T-helper 17 cell (primary cell): ENCODE data around the gene HEPN1. TPM values are rescaled to one million over a fixed set of nuclear protein-coding genes. Genes with fewer than 3 reads are reported as not detected.

ENCODE experiments used
- ATAC-seq: fragments of 150-1000 bp; cut with Tn5 transposase; 2 replicates; pipeline ENCODE4 v1.10.0; 2021; ENCODE audit warnings: mild to moderate bottlenecking, moderate library complexity
- DNase-seq, 3 donors: peaks; one replicate each; pipeline versions ENCODE4 v3.0.0 to v3.0.0-alpha.2; 2020 to 2021
- H3K9me3 ChIP-seq: one replicate; pipeline ENCODE4 v1.7.0; 2013; ENCODE audit warnings: low read length, mild to moderate bottlenecking; ENCODE audit not compliant: control insufficient read depth, poor library complexity, severe bottlenecking
- H3K27ac Mint-ChIP-seq: one replicate; pipeline ENCODE4 v1.8.0; 2022; ENCODE audit warnings: mild to moderate bottlenecking, moderate library complexity, mixed read lengths
- H3K27me3 Mint-ChIP-seq: one replicate; pipeline ENCODE4 v1.8.0; 2022; ENCODE audit warnings: mixed read lengths
- H3K36me3 Mint-ChIP-seq: one replicate; pipeline ENCODE4 v1.8.0; 2022; ENCODE audit warnings: low read depth, mixed read lengths
- H3K4me1 Mint-ChIP-seq: one replicate; pipeline ENCODE4 v1.8.0; 2022; ENCODE audit warnings: mild to moderate bottlenecking, mixed read lengths
- H3K4me3 Mint-ChIP-seq: one replicate; pipeline ENCODE4 v1.8.0; 2022; ENCODE audit warnings: mild to moderate bottlenecking, moderate library complexity, mixed read lengths
- total RNA-seq, 4 donors: library from RNA in 2 of 4; stranded (reverse) in 2 of 4; gene quantifications; one replicate each; pipeline ENCODE4 v1.2.3 and lab custom pipeline; 2022 to 2026

HEPN1 gene
- total RNA-seq, 2 donors from 2014 or later, result not detected

- Mint-ChIP-seq H3K27me3 (peaks cover 24% of the 10 kb centered on the region), H3K4me3 (no peak overlapping the region), H3K4me1 (peaks cover 7% of the 10 kb centered on the region), H3K27ac (no peak overlapping the region), H3K36me3 (peaks cover 7% of the 10 kb centered on the region)
- H3K9me3 ChIP-seq, result no peaks in the 10 kb centered on the region
- ATAC-seq (no peak), DNase-seq (no peak)
Observed at GRCh38 chr11:124922831-124923230, 3.8 kb downstream of the HEPN1 start.

GRCh38 chr11:124923296-124923695 lies 4.2 kb downstream of the HEPN1 start:
- ATAC-seq (peak; percentile 32), DNase-seq (no peak)
- no peak overlapping the region for H3K4me3 Mint-ChIP-seq
- peaks cover 7% of the 10 kb centered on the region for H3K36me3 Mint-ChIP-seq
- H3K9me3 ChIP-seq, result no peaks in the 10 kb centered on the region
- H3K27me3 Mint-ChIP-seq, result peaks cover 24% of the 10 kb centered on the region
- peaks cover 7% of the 10 kb centered on the region for H3K4me1 Mint-ChIP-seq
- H3K27ac Mint-ChIP-seq, result no peak overlapping the region

- no peak for ATAC-seq
- Mint-ChIP-seq H3K4me1 (peaks cover 5% of the 10 kb centered on the region), H3K27me3 (peaks cover 12% of the 10 kb centered on the region), H3K27ac (no peak overlapping the region), H3K36me3 (peaks cover 4% of the 10 kb centered on the region), H3K4me3 (no peak overlapping the region)
- no peaks in the 10 kb centered on the region for H3K9me3 ChIP-seq
- DNase-seq, result no peak
Observed at GRCh38 chr11:124928942-124929665, 10.1 kb downstream of the HEPN1 start.

- no peaks in the 10 kb centered on the region for H3K9me3 ChIP-seq
- Mint-ChIP-seq H3K36me3 (no peaks in the 10 kb centered on the region), H3K4me1 (peaks cover 5% of the 10 kb centered on the region), H3K27me3 (peaks cover 7% of the 10 kb centered on the region), H3K4me3 (no peak overlapping the region), H3K27ac (no peak overlapping the region)
- no peak for DNase-seq
- no peak for ATAC-seq
Observed at GRCh38 chr11:124930799-124931198, 11.7 kb downstream of the HEPN1 start.

GRCh38 chr11:124934862-124935547 lies 16.0 kb downstream of the HEPN1 start:
- DNase-seq, result no peak
- Mint-ChIP-seq H3K27me3 (peaks cover 34% of the 10 kb centered on the region), H3K4me1 (peaks cover 5% of the 10 kb centered on the region), H3K4me3 (no peak overlapping the region), H3K36me3 (peaks cover 3% of the 10 kb centered on the region), H3K27ac (no peak overlapping the region)
- no peak for ATAC-seq
- no peaks in the 10 kb centered on the region for H3K9me3 ChIP-seq

- ATAC-seq, result no peak
- Mint-ChIP-seq H3K27ac (no peak within 1 kb of the TSS), H3K36me3 (peaks cover 3% of the 10 kb centered on the region), H3K4me3 (no peak within 1 kb of the TSS), H3K27me3 (peaks cover 41% of the 10 kb centered on the region), H3K4me1 (peaks cover 1% of the 10 kb centered on the region)
- no peaks in the 10 kb centered on the region for H3K9me3 ChIP-seq
- no peak for DNase-seq
Observed at GRCh38 chr11:124935548-124936514, 16.8 kb downstream of the HEPN1 start, which contains the start of gene HEPACAM. HEPACAM (minus strand) TSS chr11:124936047; CDS start chr11:124936006, 41 bp downstream.

- H3K9me3 ChIP-seq, result no peaks in the 10 kb centered on the region
- ATAC-seq, result no peak
Observed at GRCh38 chr11:124937336-124937935, 18.4 kb downstream of the HEPN1 start.

GRCh38 chr11:124938206-124938765 lies 19.2 kb downstream of the HEPN1 start:
- H3K27ac Mint-ChIP-seq, result no peak overlapping the region
- H3K4me1 Mint-ChIP-seq, result peaks cover 2% of the 10 kb centered on the region
- no peaks in the 10 kb centered on the region for H3K9me3 ChIP-seq
- H3K4me3 Mint-ChIP-seq, result no peak overlapping the region
- peaks cover 3% of the 10 kb centered on the region for H3K36me3 Mint-ChIP-seq
- H3K27me3 Mint-ChIP-seq, result peaks cover 52% of the 10 kb centered on the region
- DNase-seq, result no peak
- no peak for ATAC-seq

More at GRCh38 chr11:124937336-124937935, 18.4 kb downstream of the HEPN1 start:
- DNase-seq, result no peak
- Mint-ChIP-seq H3K27me3 (peaks cover 48% of the 10 kb centered on the region), H3K4me1 (no peaks in the 10 kb centered on the region), H3K27ac (no peak overlapping the region), H3K4me3 (no peak overlapping the region), H3K36me3 (peaks cover 3% of the 10 kb centered on the region)

GRCh38 chr11:124938970-124939369 lies 19.9 kb downstream of the HEPN1 start:
- Mint-ChIP-seq H3K27ac (no peak overlapping the region), H3K27me3 (peaks cover 52% of the 10 kb centered on the region), H3K4me3 (no peak overlapping the region), H3K36me3 (peaks cover 3% of the 10 kb centered on the region), H3K4me1 (peaks cover 5% of the 10 kb centered on the region)
- DNase-seq (no peak), ATAC-seq (no peak)
- H3K9me3 ChIP-seq, result no peaks in the 10 kb centered on the region

GRCh38 chr11:124941703-124942102 lies 22.7 kb downstream of the HEPN1 start:
- no peak overlapping the region for H3K4me3 Mint-ChIP-seq
- H3K9me3 ChIP-seq, result no peaks in the 10 kb centered on the region

GRCh38 chr11:124942466-124943253 lies 23.6 kb downstream of the HEPN1 start:
- Mint-ChIP-seq H3K4me1 (peaks cover 5% of the 10 kb centered on the region), H3K36me3 (peaks cover 3% of the 10 kb centered on the region), H3K27me3 (peaks cover 32% of the 10 kb centered on the region), H3K4me3 (no peak overlapping the region), H3K27ac (peak overlapping the region; percentile 49)
- no peaks in the 10 kb centered on the region for H3K9me3 ChIP-seq
- DNase-seq, result no peak
- no peak for ATAC-seq

More at GRCh38 chr11:124941703-124942102, 22.7 kb downstream of the HEPN1 start:
- ATAC-seq (no peak), DNase-seq (no peak)
- Mint-ChIP-seq H3K36me3 (peaks cover 3% of the 10 kb centered on the region), H3K27ac (no peak overlapping the region), H3K4me1 (peaks cover 5% of the 10 kb centered on the region), H3K27me3 (peaks cover 40% of the 10 kb centered on the region)

GRCh38 chr11:124943254-124943616 lies 24.2 kb downstream of the HEPN1 start:
- Mint-ChIP-seq H3K4me1 (peaks cover 5% of the 10 kb centered on the region), H3K27ac (no peak overlapping the region), H3K27me3 (peaks cover 26% of the 10 kb centered on the region), H3K36me3 (peaks cover 3% of the 10 kb centered on the region), H3K4me3 (no peak overlapping the region)
- no peak for ATAC-seq
- H3K9me3 ChIP-seq, result no peaks in the 10 kb centered on the region
- no peak for DNase-seq
